Sciatic nerve (tissue), 2 donors: ENCODE data around the gene CTNNA1. TPM values are rescaled to one million over a fixed set of nuclear protein-coding genes. Genes with fewer than 3 reads are reported as not detected.
"Not testable (repeated sequence)": the region's sequence is repeated elsewhere in the genome, so short reads cannot be mapped to it uniquely, and the experiment has no call there.

Experiments
- ATAC-seq: fragments of 200-7000 bp; cut with Tn5 transposase; one replicate; pipeline ENCODE4 v1.9.1; 2020; ENCODE audit warnings: mild to moderate bottlenecking, moderate library complexity
- DNase-seq: peaks from one replicate; pipeline ENCODE4 v3.0.0-alpha.2; 2020; ENCODE audit warnings: low spot score
- intact Hi-C: fragments of 100-400 bp; cut with DNase I; formaldehyde crosslinking; loops from one replicate; pipeline ENCODE4 v1.14.2; 2022
- total RNA-seq: library from RNA; stranded (reverse); fragmentation: NEBNext Ultra II Directional; extraction: Animal tissue kit (Norgen Biotek cat#: 25700); gene quantifications from one replicate; pipeline ENCODE4 v1.2.1, GENCODE V29; 2021
- donor health status: DM: no; HTN: no; CAD: no.
- donor health status: DM: no; HTN: no; CAD: no.

CTNNA1 gene
- total RNA-seq: 485 TPM

- DNase-seq (peak; percentile 90), ATAC-seq (peak; percentile 74)
- intact Hi-C loops: no loop called here
Measured at GRCh38 chr5:138752951-138753793, at the start of gene CTNNA1. CTNNA1 (plus strand) TSS chr5:138753425; CDS start chr5:138781925, 28,500 bp downstream.

GRCh38 chr5:138703777-138704176 is 49.4 kb upstream of the CTNNA1 start:
- intact Hi-C loops, DNase-seq, ATAC-seq: not testable (repeated sequence)

GRCh38 chr5:138705007-138705406 is 48.2 kb upstream of the CTNNA1 start:
- DNase-seq (no peak), ATAC-seq (no peak)
- intact Hi-C loops: no loop called here

- no peak for DNase-seq
- no peak for ATAC-seq
- intact Hi-C loops: no loop called here
Measured at GRCh38 chr5:138705567-138705966, 47.7 kb upstream of the CTNNA1 start.

GRCh38 chr5:138706655-138707480 is 46.4 kb upstream of the CTNNA1 start:
- intact Hi-C loops: no loop called here
- no peak for DNase-seq
- no peak for ATAC-seq

DNA sequence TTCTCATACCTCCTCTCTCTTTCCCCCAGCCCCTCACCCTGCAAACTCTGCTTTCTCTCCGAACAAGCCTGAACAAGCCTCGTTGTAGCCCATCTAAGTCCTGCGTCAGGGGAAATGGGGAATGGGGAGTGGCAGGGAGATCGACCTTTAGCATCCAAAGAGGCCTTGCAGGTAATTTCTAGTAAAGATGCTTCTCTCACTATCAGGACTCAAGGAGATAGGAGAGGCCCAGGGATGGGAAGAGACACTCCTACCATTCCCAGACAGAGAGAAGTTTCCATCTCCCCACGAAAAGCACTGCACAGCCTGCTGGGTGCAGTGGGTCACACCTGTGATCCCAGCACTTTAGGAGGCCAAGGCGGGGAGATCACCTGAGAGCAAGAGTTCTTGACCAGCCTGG is 44.4 kb upstream of the CTNNA1 start:
- intact Hi-C loops: no loop called here
- ATAC-seq: no peak
- no peak for DNase-seq

DNA sequence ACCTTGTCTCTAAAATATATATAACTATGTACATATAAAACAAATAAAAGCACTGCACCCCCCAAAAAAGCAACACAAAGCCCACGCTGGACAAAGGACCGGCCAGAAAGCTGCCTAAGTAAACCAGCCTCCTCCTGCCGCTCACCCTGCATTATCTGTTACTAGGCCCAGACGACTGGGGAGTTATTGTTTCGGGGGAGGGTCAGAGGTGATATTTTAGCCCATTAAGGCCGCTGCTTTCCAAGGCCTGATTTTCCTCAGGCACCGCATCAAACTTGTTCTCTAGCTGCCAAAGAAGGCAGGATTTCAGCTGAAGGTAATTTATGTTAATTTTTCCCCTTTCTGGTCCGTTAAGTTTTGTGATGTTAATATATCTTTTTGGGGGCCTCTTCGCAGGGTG is 44.0 kb upstream of the CTNNA1 start:
- ATAC-seq (no peak), DNase-seq (no peak)
- intact Hi-C loops: no loop called here

DNA sequence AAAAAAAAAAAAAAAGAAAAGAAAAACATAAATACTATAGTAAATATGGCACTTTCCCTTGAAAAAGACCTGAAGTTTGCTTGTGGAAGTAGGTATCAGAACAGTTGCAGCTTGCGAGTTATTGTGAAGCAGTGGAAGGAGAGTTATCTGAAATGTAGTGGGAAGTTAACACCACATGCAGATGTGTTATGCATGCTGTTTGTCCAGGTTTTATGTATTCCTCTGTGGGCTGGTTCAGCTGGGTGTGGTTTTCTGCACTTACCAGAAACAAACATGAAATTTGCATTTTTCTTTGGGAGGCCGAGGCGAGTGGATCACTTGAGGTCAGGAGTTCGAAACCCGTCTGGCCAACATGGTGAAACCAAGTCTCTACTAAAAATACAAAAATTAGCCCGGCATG is 42.1 kb upstream of the CTNNA1 start:
- intact Hi-C loops: no loop called here
- ATAC-seq (no peak), DNase-seq (no peak)

- intact Hi-C loops: no loop called here
- no peak for ATAC-seq
- no peak for DNase-seq
Measured at GRCh38 chr5:138711811-138712210, 41.4 kb upstream of the CTNNA1 start.

DNA sequence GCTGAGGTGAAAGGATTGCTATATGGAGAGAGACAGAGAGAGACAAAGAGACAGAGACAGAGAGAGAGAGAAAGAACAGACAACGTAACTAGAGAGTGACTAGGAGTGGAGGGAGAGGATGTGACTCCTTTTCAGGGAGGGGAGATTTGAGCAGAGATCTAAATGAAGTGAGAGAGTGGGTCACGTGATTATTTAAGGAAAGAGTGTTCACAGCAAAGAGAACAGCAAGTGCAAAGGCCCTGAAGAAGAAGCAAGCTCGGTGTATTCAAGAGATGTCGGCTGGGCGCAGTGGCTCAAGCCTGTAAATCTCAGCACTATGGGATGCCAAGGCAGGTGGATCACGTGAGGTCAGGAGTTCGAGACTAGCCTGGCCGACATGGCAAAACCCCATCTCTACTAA is 40.9 kb upstream of the CTNNA1 start:
- ATAC-seq (no peak), DNase-seq (no peak)
- intact Hi-C loops: no loop called here

DNA sequence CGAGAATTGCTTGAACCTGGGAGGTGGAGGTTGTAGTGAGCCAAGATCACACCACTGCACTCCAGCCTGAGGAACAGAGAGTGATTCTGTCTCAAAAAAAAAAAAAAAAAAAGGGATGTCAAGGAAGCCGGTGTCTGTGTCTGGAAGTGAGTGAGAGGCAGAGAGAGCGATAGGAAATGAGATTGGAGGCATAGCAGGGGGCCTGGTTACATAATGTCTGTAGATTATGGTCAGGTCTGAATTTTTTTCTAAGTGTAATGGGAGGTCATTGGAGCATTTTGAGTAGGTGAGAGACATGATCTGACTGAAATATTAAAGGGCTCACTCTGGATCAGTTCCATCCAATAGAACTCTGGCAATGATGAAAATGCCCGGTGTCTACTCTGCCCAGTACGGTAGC is 40.4 kb upstream of the CTNNA1 start:
- intact Hi-C loops: no loop called here
- DNase-seq (no peak), ATAC-seq (no peak)

- ATAC-seq (no peak), DNase-seq (no peak)
- intact Hi-C loops: no loop called here
Measured at GRCh38 chr5:138713247-138713646, 40.0 kb upstream of the CTNNA1 start.

DNA sequence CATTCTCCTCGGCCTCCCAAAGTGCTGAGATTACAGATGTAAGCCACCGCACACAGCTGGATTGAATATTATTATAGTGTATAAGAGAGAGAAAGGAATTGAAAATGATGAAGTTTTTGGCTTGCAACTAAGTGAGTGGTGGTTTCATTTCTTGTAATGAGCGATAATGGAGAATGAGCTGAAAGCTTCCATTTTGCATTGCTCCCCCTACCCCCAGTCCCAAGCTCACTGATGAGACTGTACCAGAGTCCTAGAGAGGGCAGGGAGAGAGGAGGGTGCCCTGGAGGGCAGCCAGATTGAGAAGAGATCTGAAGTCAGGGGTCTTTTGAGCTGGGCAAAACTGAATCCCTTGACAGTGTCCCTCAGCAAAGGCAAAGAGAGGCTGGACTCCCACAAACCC is 38.5 kb upstream of the CTNNA1 start:
- intact Hi-C loops: no loop called here
- no peak for ATAC-seq
- no peak for DNase-seq

DNA sequence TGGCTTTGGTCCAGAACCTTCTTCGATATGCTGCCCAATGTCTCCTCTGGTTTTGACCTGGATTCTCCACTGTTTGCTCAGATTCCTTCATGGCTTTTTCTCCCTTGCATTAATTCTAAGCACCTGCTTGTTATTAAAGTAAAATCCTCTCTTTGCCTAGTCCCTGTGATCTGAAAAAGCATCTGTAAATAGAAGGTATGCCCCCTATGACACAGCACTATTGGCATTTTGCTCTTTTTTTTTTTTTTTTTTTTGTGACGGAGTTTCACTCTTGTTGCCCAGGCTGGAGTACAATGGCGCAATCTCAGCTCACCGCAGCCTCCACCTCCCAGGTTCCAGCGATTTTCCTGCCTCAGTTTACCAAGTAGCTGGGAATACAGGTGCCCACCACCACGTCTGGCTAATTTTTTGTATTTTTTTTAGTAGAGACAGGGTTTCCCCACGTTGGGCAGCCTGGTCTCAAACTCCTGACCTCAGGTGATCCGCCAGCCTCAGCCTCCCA is 37.2 kb upstream of the CTNNA1 start:
- intact Hi-C loops, ATAC-seq, DNase-seq: not testable (repeated sequence)

DNA sequence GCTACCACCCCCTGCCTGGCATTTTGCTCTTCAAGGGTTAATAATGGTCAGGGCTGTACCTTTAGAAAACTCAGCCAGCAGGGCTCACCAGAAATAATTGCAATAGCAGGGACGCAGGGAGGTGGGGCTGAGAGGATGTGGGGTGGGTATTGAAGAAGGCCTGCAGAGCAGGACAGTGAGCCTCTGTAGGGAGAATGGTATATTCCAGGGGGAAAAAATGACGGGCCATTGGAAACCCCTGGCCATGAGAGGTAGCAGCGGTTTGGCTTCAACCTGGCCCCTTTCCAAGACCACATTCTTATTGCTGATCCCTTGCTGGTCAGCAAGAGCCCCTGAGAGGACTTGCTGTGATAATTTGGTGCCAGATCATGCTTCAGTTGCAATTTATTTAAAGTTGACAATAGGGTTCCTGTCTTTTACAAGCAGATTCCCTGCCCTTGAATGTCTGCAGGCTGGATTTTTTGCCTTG is 36.7 kb upstream of the CTNNA1 start:
- no peak for DNase-seq
- ATAC-seq: no peak
- intact Hi-C loops: no loop called here

DNA sequence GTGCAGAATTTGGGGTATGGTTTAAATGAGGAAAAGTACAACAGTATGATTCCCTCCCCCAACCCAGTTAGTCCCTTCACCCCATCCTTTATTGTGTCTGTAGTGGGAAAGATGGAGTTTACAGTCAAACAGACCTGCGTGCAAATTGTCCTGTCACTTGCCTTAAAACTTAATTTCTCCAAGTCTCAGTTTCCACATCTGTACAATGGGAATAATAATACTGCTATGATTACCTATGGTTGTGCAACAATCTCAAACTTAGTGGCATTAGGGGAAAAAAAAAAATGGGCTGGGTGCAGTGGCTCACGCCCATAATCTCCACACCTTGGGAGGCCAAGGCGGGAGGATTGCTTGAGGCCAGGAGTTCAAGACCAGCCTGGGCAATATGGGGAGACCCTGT is 35.8 kb upstream of the CTNNA1 start:
- intact Hi-C loops: no loop called here
- ATAC-seq: no peak
- DNase-seq: no peak

DNA sequence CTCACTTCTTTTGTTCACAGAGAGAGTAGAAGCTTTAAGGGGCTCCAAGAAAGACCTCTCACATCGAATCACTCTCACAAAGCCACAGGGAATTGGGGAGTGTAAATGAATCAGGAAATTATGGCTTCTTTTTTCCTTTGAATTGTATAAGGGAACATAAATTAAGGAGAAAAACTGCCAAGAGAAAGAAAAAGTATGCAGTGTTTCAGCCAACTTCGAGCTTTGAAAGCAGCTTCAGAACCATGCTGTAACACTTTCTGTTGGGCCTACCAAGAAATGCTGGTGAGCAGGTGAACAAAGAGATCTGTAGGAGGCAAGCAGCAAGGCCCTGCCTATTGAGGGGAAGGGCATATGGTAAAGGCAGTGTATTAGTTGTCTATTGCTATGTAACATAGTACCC is 33.4 kb upstream of the CTNNA1 start:
- DNase-seq (no peak), ATAC-seq (no peak)
- intact Hi-C loops: no loop called here

- ATAC-seq: no peak
- DNase-seq: no peak
- intact Hi-C loops: loop anchor here (1.0 kb wide), 1 partner anchor 73 kb away; no protein-coding TSS in a partner anchor
Measured at GRCh38 chr5:138720840-138721239, 32.4 kb upstream of the CTNNA1 start.

GRCh38 chr5:138721979-138722378 is 31.2 kb upstream of the CTNNA1 start:
- no peak for ATAC-seq
- no peak for DNase-seq
- intact Hi-C loops: loop anchor here (1.0 kb wide), 1 partner anchor 74 kb away; no protein-coding TSS in a partner anchor
